Sigmoid colon (tissue), 3 donors: ENCODE measurements around the gene TPCN2.

Experiments
- POLR2A ChIP-seq, 2 donors: fragments of 450-650 bp; IDR thresholded peaks; one replicate each; pipeline ENCODE4 v1.6.1; 2016; ENCODE audit warnings: antibody characterized with exemption in 2 of 2, mild to moderate bottlenecking in 2 of 2, moderate library complexity in 2 of 2
- TF ChIP-seq, protein P1 (sequence below), 4 experiments: fragments of 450-650 bp in 3 of 4; fragments of 200-600 bp in 1 of 4; IDR thresholded peaks; one replicate each; pipeline ENCODE4 v1.5.1; 2016 to 2019; ENCODE audit warnings: antibody characterized with exemption in 4 of 4, mild to moderate bottlenecking in 3 of 4, moderate library complexity in 2 of 4

DNA sequence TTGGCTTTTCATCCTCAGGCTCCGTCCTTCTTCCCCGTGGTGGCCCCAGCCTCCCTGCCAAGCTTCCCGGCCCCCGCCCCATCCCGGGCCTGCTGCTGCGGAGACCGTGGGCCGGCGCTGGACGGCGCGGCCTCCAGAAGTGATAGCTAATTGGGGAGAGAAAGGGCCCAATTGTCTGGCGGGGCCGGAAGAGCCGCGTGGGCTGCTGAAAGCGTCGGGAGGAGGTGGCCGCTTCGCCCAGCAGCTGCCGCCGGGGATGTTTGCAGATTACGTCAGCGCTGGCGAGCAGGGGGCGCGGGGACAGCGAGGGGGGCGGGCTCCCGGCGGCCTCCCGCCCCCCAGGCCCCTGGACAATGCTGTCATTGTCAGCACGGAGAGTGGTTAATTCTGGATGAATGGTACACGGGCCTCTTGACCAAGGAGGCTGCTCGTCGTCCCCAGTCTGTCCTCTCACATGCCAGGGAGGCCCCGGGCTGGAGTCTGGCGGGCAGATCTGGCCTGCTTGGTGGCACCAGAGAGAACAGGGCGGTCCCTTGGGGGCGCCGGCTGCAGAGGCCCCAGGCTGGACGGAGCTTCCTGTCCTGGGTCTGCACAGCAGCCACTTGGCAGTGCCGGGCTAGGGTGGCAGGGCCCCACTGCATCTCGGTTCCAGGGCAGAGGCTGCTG, 108.6 kb downstream of the TPCN2 start:
- TF ChIP-seq, protein P1, sequence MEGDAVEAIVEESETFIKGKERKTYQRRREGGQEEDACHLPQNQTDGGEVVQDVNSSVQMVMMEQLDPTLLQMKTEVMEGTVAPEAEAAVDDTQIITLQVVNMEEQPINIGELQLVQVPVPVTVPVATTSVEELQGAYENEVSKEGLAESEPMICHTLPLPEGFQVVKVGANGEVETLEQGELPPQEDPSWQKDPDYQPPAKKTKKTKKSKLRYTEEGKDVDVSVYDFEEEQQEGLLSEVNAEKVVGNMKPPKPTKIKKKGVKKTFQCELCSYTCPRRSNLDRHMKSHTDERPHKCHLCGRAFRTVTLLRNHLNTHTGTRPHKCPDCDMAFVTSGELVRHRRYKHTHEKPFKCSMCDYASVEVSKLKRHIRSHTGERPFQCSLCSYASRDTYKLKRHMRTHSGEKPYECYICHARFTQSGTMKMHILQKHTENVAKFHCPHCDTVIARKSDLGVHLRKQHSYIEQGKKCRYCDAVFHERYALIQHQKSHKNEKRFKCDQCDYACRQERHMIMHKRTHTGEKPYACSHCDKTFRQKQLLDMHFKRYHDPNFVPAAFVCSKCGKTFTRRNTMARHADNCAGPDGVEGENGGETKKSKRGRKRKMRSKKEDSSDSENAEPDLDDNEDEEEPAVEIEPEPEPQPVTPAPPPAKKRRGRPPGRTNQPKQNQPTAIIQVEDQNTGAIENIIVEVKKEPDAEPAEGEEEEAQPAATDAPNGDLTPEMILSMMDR (IDR thresholded peaks at IDR 0.05): no peak
- no peak for TF ChIP-seq POLR2A (IDR thresholded peaks at IDR 0.05)
